Measurements from ENCODE around the gene MICOS13. TPM values are rescaled to one million over a fixed set of nuclear protein-coding genes. Genes with fewer than 3 reads are reported as not detected.
A peak's percentile ranks its signal among the peaks of the same experiment; 100 is the strongest.

Gene MICOS13
- total RNA-seq: 10 to 100 TPM; 48.9 to 79.1 (median 65.9) TPM

DNA sequence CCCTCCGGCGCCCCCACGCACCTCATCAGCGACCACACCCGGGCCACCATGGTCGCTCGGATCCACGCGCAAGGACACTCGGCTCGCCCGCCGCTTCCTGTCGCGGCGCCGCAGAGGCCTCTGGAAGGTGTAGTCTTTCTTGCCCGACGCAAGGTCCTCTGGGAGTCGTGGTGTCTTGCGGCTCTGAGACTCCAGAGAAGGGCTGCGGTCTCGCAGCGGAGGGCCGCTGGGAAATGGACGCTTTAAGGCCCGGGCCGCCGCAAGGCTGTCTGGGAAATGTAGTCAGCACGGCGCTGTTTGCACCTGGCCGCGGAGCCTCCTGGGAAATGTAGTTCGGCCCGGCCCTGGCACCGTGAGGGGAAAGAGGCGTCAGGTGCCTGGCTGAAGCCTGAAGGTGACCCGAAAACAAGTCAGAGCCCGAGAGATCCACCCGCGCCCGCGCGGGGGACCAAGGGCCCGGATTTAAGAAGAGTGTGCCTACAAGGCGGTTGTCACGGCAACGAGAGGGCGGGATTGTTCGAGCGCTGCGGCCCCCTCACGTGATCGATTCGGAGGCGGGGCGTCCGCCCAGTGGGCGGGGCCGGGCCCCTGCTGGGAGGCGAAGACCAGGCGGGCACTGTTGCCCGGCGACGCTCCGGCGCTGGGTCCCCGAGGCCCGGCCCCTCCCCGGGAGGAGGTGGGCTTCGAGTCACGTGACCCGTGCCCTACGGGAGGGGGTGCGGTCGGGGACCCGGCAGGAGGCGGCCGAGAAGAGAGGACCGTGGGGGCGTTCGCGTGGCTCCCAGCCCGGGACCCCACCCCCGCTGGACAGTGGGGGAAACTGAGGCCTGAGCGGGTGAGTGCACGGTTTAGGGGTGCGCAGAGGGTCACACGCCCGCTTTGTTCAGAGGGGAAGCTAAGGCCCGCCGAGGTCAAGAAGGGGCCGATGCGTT is at the start of gene MICOS13, which contains the start of gene HSD11B1L:
Gene MICOS13, minus strand, starts transcription at position 80 of the 932 bp plus-strand sequence. Its CDS starts 30 bp downstream, at position 50.
Gene HSD11B1L, plus strand, starts transcription at position 591 of the 932 bp plus-strand sequence. CDS start 3,806 bp downstream, outside the sequence.
- Histone ChIP-seq H3K36me3 (peaks cover 0 to 20% (median 0%) of the 10 kb centered on the region in 3 donors), H3K4me1 (peaks cover 0 to 28% (median 8%) of the 10 kb centered on the region in 4 donors), H3K4me3 (peak within 1 kb of the TSS; percentile 61 to 98 (median 88)), H3K9me3 (no peaks in the 10 kb centered on the region), H3K27me3 (no peaks in the 10 kb centered on the region), H3K27ac (peak within 1 kb of the TSS; percentile 92 to 96 (median 94))
- peak; percentile 99 for DNase-seq (ENCODE audit: low spot score in 2 of 2)
- WGBS, 2 donors: 1% methylated on average over 31 to 65 of the region's 94 CpGs
- peak in 1 of 2 donors; percentile 46 for TF ChIP-seq POLR2A (IDR thresholded peaks at IDR 0.05)
- TF ChIP-seq CTCF (IDR thresholded peaks at IDR 0.05): peak in 1 of 5 experiments; percentile 47
- peak; percentile 89 to 94 for TF ChIP-seq EP300 (IDR thresholded peaks at IDR 0.05)

DNA sequence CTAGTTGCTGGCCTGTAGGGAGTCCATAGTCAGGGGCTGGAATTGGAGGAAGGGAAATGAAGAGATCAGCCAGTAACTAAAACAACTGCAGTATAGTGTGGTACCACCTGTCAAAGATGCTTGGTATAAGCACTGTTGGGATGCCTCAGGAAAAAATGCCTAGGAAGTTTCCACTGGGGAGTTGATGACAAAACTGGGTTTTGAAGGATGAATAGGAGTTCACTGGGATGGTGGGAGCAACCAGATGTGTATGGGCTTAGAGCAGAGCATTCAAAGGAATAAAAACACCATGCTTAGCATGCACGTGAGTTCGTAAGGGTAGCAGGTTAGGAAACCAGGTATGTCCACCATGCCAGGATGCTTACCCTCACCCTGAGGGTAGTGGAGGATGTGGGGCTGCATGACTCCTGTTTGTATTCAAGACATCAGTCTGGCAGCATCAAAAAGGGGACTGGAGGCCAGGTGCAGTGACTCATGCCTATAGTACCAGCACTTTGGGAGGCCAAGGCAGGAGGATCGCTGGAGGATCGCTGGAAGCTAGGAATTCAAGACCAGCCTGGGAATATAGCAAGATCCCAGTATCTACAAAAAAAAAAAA is 47.2 kb upstream of the MICOS13 start:
- no peak for DNase-seq (ENCODE audit: low spot score in 2 of 2)

GRCh38 chr19:5719961-5720790 is 39.9 kb upstream of the MICOS13 start, which contains the start of the genes CATSPERD and LONP1:
Gene CATSPERD (plus strand): TSS chr19:5720637. CDS start chr19:5720738, 101 bp downstream.
Gene LONP1 (minus strand): TSS chr19:5720146. CDS start chr19:5720132, 14 bp downstream.
- peak within 1 kb of the TSS; percentile 86 to 97 (median 94) for H3K27ac ChIP-seq
- H3K9me3 ChIP-seq: no peaks in the 10 kb centered on the region
- DNase-seq (ENCODE audit: low spot score in 2 of 2): peak; percentile 94 to 95
- 1 to 3% methylated on average over 28 to 71 of the region's 90 CpGs for WGBS, 2 donors
- peaks cover 0 to 5% (median 0%) of the 10 kb centered on the region in 3 donors for H3K36me3 ChIP-seq
- H3K27me3 ChIP-seq: no peaks in the 10 kb centered on the region
- TF ChIP-seq POLR2A (IDR thresholded peaks at IDR 0.05) (peak; percentile 67 to 69), CTCF (IDR thresholded peaks at IDR 0.05) (peak; percentile 95 to 97 (median 95)), EP300 (IDR thresholded peaks at IDR 0.05) (peak; percentile 90 to 99)
- peak within 1 kb of the TSS; percentile 80 to 95 (median 91) for H3K4me3 ChIP-seq
- peaks cover 0 to 38% (median 18%) of the 10 kb centered on the region in 4 donors for H3K4me1 ChIP-seq

More for the DNA sequence above, 47.2 kb upstream of the MICOS13 start:
- H3K9me3 ChIP-seq: peaks cover 0 to 26% (median 3%) of the 10 kb centered on the region in 4 donors
- H3K36me3 ChIP-seq: no peaks in the 10 kb centered on the region
- H3K27ac ChIP-seq: no peak overlapping the region
- no peaks in the 10 kb centered on the region for H3K4me1 ChIP-seq
- 96 to 98% methylated on average over 4 of the region's 4 CpGs for WGBS, 2 donors
- no peaks in the 10 kb centered on the region for H3K27me3 ChIP-seq
- TF ChIP-seq EP300 (IDR thresholded peaks at IDR 0.05) (no peak), CTCF (IDR thresholded peaks at IDR 0.05) (no peak), POLR2A (IDR thresholded peaks at IDR 0.05) (no peak)
- H3K4me3 ChIP-seq: no peak overlapping the region

GRCh38 chr19:5719274-5719960 is 39.1 kb upstream of the MICOS13 start:
- H3K4me3 ChIP-seq: peak overlapping the region; percentile 80 to 95 (median 91)
- H3K36me3 ChIP-seq: peaks cover 0 to 5% (median 0%) of the 10 kb centered on the region in 3 donors
- peak overlapping the region; percentile 86 to 97 (median 94) for H3K27ac ChIP-seq
- WGBS, 2 donors: 0 to 1% methylated on average over 34 of the region's 58 CpGs
- DNase-seq (ENCODE audit: low spot score in 2 of 2): no peak
- no peaks in the 10 kb centered on the region for H3K27me3 ChIP-seq
- TF ChIP-seq POLR2A (IDR thresholded peaks at IDR 0.05): no peak
- TF ChIP-seq CTCF (IDR thresholded peaks at IDR 0.05): no peak
- TF ChIP-seq EP300 (IDR thresholded peaks at IDR 0.05): no peak
- no peaks in the 10 kb centered on the region for H3K9me3 ChIP-seq
- H3K4me1 ChIP-seq: peaks cover 0 to 38% (median 18%) of the 10 kb centered on the region in 4 donors
